Hepatocyte (in vitro differentiated cells): ENCODE measurements around the gene CD52.

ENCODE experiments used
- EZH2 ChIP-seq: fragments of 200-600 bp; sonication (generic); IDR thresholded peaks from 2 replicates; pipeline ENCODE4 v1.6.1; 2016; ENCODE audit warnings: antibody characterized with exemption, mild to moderate bottlenecking, borderline replicate concordance
- EZH2phosphoT487 ChIP-seq: fragments of 200-600 bp; sonication (generic); IDR thresholded peaks from one replicate; pipeline ENCODE4 v1.6.1; 2018; ENCODE audit warnings: antibody characterized with exemption, mild to moderate bottlenecking, low read depth, moderate library complexity; ENCODE audit not compliant: unreplicated experiment, severe bottlenecking
- TF ChIP-seq, protein P1 (sequence below): fragments of 200-600 bp; sonication (generic); IDR thresholded peaks from 2 replicates; pipeline ENCODE4 v1.5.1; 2016; ENCODE audit warnings: antibody characterized with exemption, mild to moderate bottlenecking; ENCODE audit not compliant: poor library complexity

DNA sequence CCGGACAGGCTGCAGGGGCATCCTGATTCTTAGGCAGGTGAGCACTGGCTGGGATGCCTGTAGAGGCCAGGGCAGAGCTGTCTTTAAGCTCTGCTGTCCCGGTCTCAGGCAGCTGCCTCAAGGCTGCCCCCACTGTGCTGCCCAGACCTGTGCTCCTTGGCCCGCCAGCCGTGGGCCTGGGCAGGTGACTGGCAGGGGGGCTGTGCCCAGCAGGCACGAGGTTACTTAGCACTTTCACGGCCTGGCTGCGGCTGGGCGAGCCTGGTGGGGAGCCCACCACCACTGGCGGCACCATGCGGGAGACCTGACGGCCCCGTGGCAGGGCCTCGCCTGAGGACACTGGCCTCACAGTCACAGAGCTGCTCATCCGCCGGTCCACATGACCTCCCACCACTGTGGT is 28.0 kb downstream of the CD52 start:
- TF ChIP-seq, protein P1, sequence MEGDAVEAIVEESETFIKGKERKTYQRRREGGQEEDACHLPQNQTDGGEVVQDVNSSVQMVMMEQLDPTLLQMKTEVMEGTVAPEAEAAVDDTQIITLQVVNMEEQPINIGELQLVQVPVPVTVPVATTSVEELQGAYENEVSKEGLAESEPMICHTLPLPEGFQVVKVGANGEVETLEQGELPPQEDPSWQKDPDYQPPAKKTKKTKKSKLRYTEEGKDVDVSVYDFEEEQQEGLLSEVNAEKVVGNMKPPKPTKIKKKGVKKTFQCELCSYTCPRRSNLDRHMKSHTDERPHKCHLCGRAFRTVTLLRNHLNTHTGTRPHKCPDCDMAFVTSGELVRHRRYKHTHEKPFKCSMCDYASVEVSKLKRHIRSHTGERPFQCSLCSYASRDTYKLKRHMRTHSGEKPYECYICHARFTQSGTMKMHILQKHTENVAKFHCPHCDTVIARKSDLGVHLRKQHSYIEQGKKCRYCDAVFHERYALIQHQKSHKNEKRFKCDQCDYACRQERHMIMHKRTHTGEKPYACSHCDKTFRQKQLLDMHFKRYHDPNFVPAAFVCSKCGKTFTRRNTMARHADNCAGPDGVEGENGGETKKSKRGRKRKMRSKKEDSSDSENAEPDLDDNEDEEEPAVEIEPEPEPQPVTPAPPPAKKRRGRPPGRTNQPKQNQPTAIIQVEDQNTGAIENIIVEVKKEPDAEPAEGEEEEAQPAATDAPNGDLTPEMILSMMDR, result no peak
- TF ChIP-seq EZH2phosphoT487 (no peak), EZH2 (no peak)
